HG02884 (cell line): ENCODE data around the gene JUND.
A peak's percentile ranks its signal among the peaks of the same experiment; 100 is the strongest.
"Not testable (repeated sequence)": the region's sequence is repeated elsewhere in the genome, so short reads cannot be mapped to it uniquely, and the experiment has no call there.

Source experiments
- ATAC-seq: cut with Tn5 transposase; IDR thresholded peaks from one replicate; pipeline ENCODE4 v1.9.1; 2021; ENCODE audit warnings: mild to moderate bottlenecking, moderate library complexity; ENCODE audit not compliant: unreplicated experiment

JUND gene

DNA sequence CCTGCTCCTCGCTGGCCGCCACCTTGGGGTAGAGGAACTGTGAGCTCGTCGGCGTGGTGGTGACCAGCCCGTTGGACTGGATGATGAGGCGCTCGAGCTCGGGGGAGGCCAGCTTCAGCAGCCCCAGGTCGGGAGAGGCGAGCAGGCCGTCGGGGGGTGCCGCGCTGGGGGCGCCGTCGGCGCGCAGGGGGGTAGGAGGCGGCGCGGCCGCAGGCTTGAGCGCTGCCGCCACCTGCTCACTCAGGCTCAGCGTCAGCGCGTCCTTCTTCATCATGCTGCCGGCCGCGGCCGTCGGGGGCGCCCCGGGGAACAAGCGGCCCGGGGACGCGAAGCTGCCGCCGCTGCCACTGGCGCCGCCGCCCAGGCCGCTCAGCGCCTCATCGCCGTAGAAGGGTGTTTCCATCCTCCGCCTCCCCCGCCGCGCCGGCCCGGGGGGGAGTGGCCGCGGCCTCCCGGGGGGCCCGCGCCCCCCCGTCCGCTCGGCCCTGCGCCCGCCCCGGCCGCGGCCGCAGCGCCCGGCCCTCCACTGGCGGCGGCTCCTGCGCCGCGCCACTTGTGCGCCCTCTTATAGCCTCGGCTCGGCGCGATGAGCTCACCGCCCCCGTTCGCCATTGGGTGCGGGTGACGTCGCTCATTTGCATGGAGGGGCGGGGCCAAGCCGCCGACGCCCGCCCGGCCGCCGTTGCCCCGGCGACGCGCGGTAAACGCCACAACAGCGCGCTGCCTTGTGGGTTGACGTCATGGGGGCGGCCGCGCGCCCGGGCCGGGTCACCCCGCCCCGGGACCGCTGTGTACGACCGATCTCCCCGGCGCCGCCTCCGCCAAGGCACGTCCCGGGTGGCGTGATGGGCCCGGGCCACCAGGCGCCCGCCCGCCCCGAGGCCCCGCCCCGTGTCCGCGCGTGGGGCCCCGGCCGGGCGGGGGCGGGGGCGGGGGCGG lies at the start of gene JUND:
Gene JUND, minus strand, starts transcription at position 541 of the 939 bp plus-strand sequence. Its CDS starts 138 bp downstream, at position 403.
- ATAC-seq, result peak; percentile 62

DNA sequence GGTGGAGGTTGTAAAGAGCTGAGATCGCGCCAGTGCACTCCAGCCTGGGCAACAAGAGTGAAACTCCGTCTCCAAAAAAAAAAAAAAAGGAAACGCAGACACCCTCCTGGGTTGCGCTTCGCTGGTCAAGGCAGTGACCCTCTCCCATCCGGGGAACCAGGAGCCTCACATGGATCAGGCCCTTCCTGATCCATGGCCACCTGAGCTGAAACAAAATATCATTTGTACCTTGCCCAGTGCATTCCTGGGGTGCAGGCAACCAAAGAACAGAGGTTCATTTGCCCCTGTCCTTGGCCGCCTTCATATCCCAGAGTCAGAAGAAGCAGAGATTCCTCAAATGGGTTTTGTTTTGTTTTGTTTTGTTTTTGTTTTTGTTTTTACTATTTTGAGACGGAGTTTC lies 49.4 kb upstream of the JUND start:
- ATAC-seq, result no peak

DNA sequence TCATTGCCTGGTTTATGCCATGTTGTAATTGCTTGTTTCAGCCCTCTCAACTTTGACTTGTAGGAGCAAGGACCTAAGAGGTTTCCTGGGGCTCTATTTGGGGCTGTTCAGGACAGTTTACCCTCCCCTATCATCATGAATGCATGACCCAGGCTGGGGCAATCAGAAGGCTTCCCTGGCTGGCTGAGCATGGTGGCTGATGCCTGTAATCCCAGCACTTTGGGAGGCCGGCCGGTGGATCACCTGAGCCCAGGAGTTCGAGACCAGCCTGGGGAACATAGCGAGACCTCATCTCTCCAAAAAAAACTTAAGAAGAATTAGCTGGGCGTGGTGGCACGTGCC lies 47.6 kb upstream of the JUND start:
- ATAC-seq, result no peak

DNA sequence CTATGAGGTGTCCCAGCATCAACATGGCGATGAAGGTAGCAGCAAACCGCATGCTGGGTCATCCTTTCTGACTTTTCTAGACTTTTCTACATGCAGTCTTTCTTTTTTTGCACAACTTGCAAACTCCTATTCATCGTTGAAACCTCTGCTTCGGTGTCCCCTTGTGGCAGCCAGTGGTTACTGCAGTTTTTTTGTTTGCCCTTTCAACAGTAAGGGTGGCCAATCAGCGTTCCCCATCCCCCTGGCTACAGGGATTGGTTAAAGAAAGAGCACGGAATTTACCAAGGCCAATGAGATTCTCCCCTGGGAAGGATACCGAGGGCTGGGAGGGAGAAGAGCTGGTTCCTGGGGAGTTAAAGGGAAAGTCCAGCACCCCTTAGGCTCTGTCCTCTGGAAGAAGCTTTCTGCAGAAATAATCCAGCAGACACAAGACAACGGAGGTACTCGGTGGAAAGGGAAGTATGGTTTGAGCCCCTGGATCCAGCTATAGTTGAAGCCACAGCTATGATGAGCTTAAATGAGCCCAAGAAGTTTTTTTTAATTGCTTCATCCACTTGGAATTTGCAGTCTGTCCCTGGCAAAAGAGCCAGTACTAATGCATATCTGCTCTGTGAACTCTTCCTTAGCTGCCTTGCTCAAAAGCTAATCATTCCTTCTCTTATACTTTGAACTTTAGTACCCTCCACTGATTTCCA lies 47.1 kb upstream of the JUND start:
- peak; percentile 70 for ATAC-seq

DNA sequence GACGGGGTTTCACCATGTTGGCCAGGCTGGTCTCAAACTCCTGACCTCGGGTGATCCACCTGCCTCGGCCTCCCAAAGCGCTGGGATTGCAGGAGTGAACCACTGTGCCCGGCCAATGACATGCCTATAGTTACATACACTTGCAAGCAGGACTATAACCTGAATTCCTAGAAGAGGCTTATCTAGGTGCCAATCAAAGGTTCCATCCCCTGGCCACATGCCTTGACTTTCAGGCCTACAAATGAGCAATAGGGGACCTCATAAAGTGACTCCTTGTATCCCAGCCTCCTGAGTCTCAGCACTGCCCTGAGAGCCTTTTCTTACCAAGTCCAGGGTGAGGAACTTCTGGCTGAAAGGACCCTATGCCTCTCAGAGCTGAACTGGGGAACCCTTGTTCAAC lies 45.4 kb upstream of the JUND start:
- ATAC-seq, result no peak

DNA sequence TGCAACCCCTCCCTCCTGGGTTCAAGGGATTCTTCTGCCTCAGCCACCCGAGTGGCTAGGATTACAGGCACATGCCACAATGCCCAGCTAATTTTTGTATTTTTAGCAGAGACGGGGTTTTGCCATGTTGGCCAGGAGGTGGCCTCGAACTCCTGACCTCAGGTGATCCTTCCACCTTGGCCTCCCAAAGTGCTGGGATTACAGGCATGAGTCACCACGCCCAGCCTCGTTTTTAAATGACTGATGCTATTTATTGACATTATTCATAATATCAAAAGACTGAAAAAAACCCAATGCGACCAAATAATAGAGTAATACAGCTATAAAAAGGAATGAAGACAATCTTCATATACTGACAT lies 42.9 kb upstream of the JUND start:
- not testable (repeated sequence) for ATAC-seq

DNA sequence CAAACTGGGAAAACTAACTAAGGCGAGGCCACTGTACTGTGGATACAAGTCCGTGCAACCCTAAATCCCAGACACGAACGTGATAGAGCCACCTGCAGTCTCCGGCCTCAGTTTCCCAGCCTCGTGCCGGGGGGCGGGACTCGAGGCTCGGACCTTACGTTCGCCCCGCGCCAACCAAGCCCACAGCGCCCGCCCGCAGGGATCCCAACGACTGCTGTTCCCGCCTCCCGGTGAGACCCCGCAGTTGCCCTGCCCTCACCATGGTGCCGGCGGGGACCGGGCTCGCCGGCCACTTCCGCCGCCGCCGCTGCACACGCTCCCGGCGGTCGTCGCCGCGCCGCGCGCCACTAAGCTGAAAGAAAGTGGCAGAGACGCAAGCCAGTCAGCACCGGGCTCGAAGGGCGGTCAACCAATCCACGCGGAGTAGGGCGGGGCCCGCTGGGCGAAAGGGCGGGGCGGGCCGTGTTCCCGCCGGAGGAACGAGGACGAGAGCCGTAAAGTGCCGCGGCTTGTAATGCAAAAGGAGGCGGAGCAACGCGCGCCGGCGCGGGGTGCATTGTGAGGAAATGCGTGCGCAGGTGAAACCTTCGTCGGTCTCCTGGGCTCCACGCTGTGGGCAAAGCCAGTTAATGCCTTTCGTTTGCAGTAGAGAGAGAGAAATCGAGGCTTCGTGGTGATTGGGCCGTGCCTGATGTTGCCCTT lies 41.5 kb upstream of the JUND start, which contains the start of gene LSM4:
Gene LSM4, minus strand, starts transcription at position 318 of the 702 bp plus-strand sequence. Its CDS starts 56 bp downstream, at position 262.
- ATAC-seq, result peak; percentile 87

DNA sequence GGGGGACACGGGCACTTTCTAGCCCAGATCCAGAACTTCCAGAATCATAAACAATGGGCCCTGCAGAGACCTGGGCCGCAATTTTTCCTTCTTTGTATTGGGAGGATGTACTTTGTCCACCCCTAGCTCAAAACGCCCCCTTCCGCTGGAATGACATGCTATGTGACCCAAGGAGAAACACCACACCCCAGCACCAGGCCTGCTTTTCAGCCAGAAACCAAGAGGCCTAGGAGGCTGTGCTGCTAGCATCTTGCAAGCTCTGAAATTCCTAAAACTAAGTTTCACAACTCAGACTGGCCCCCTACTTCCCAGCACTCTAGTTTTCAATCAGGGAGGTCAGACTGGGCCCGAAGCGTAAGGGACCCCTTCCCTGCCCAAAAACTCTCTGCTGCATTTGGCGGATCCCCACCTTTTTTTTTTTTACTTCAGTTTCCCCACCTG lies 40.9 kb upstream of the JUND start:
- ATAC-seq, result no peak

DNA sequence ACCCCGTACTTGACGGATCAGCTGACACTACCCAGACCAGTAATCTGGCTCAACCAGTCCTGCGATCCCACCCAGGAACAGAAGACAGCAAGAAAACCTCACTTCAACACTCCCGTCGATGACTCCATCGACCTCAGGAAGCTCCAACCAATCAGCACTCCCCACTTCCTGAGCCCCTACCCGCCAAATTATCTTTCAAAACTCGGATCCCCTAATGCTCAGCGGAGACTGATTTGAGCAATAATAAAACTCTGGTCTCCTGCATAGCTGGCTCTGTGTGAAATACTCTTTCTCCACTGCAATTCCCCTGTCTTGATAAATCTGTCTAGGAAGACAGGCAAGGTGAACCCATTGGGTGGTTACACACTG lies 40.3 kb upstream of the JUND start:
- ATAC-seq, result no peak

DNA sequence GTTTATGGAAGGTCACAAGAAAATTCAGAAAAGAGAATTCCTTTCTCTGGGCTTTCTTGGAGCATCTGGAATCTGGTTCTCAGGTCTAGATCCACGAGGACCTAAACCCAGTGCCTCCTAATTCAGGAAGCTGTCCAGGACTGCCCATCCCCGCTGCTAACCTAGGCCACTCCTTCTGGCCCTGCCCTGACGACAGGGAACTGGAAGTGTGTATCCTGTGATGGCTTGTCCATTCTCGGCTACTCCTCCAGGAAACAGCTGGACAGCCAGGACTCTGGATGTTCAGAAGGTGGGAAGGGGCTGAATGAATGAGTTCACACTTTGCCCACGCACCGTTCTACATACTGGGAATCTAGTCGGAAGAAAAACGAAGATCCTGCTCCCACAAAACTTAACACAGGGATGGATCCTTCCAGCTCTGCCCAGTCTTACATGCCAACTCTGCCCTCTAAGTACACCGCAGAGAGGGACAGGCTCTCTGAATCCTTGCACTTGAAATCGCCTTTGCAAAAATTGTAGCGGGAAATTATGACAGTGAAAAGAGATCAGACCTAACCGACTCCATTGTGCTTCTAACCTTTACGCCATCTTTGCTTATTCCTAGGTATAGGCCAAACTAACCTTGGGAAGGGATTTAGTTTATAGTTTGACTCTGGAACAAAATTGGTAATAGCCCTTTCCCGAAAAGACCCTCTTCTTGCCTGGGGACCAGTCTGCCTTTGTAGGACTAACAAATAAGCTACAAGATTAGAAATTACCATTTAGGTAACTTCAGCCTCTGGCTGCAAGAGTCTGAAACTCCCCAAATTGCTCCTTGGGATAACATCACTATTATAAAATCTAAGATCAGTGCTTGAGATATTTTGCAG lies 39.7 kb upstream of the JUND start:
- ATAC-seq, result no peak

DNA sequence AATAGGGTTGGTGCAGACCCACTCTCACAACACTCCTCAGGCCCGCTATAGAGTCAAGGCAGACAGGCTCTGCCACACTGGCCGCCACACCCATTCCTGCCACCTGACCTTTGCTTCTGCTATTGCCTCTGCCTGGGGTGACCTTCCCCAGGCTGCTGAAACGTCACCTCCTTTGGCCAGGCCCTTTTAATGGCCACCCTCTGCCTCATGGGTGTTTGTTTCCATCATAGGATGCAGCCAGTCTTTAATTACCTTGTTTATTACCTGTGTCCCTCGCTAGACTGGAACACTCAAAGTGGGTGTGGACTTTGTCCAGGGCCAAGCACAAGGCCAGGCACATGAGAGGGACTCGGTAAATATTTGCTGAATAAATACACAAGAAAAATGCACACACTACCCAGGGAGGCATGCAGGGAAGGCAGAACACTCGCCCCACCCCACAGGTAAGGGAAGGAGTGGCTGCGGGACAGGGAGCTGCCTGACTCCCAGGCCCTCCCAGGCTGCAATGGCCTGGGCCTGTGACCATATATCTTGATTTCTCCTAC lies 38.2 kb upstream of the JUND start:
- ATAC-seq, result no peak

DNA sequence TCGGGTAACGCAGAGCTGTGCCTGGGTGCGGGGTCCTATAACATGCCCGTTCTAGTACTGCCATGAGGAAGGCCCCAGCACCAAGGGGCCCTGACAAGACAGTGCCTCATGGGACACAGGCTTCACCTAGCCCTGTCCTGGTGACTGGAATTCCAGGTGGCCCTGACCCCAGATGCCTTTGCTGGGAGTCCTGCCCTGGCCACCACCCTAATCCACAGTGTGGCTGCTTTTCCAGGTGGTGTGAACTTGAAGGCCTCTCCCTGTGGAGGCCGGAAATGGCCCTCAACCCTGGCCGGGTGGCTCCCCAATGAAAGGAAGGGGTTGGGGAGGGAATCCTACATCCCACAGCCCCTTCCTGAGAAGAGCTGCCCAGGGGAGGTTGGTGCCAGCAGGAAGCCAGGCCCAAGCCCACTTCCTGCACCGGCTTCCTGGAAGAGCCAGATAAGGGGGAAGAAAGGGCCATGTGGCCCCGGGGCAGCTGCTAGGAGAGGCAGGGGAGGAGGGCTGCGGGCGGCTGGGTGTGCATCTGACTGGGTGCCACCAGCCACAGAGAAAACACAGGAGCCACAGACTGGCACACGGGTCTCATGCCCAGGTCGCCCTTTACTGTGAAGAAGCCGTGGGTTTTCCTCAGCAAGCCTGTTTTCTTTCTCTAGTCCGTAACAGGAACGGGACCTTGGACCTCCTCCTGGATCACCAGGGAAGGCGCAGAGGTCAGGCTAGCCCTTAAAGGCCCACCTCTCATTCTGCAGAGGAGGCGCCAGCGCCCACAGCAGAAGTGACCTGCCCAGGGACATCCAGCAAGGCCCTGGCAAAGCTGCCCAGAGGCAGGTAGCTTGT lies 36.8 kb upstream of the JUND start:
- no peak for ATAC-seq

DNA sequence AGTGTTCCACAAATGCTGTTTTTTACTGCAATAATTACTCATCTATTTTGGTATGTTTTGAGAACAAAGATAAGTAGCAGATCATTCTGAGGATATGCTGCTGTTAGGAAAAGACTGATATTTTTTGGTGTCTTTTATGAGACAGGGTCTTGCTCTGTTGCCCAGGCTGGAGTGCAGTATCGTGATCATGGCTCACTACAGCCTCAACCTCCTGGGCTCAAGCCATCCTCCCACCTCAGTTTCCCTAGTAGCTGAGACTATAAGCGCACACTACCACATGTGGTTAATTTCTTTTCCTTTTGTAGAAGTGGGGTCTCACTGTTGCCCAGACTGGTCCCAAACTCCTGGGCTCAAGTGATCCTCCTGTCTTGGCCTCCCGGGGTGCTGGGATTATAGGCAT lies 32.0 kb upstream of the JUND start:
- ATAC-seq, result no peak

DNA sequence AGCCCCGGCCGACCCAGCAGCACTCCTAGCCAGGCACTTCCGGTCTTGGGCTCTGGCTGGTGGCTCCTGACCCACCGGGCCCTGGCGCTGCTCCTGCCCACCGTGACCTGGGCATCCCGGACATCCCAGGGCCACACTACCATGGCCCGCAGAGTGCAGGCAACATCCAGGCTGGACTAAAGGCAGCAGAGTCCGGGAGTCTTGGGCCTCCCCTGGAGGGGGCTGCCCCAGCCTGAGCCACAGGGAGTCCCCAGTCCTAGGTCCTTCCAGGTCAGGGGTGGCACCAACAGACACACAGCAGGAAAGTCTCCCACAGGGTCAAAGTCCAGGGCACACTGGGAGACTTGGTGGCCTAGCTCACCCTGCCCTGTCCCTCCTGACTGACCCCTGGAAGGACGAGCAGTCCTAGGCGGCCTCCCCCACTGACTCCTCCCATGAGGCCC lies 30.7 kb upstream of the JUND start:
- no peak for ATAC-seq

DNA sequence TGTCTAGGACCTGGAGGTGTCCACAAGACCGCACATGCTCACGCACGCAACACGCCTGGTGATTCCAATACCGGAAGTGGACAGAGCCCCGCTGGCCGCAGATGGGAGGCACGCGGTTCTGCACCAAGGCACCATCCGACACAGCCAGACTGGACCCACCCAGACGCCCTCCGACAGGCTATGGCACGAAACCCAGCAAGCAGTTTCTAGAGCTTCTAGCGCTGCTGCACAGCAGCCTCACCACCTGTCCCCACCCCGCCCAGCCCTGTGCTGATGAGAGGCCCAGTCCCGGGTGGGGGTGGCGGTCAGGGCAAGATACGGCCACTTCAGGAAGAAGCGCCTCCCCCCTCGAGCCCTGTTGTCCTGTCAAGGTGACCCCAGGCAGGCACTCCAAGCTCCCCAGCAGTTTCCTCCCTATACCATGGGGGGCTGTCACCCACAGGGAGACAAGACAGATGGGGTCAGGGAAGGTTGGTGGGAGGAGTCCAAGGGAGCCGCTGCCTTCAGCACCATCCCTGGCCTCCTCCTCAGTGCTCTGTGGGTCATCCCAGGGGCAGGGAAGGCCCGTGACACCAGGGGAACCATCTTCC lies 30.2 kb upstream of the JUND start:
- ATAC-seq, result no peak

DNA sequence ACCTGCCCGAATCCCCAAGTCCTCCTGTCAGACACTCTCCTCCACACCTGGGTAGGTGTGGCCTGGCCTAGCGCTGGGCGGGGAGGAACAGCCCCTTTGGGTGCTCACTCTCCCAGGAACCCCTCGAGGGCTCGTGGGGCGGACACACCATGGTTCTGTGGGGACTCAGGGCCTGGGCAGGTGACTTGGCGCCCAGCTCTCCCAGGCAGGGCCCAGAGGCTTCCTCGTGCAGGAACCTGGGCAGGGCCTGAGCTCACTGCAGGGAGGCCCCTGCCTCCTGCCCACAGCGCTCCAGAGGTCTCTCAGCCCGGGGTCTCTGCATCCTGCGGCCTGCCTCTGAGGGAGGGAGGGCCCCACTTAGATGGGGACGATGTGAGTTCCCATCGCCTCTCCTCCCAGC lies 29.5 kb upstream of the JUND start:
- no peak for ATAC-seq

DNA sequence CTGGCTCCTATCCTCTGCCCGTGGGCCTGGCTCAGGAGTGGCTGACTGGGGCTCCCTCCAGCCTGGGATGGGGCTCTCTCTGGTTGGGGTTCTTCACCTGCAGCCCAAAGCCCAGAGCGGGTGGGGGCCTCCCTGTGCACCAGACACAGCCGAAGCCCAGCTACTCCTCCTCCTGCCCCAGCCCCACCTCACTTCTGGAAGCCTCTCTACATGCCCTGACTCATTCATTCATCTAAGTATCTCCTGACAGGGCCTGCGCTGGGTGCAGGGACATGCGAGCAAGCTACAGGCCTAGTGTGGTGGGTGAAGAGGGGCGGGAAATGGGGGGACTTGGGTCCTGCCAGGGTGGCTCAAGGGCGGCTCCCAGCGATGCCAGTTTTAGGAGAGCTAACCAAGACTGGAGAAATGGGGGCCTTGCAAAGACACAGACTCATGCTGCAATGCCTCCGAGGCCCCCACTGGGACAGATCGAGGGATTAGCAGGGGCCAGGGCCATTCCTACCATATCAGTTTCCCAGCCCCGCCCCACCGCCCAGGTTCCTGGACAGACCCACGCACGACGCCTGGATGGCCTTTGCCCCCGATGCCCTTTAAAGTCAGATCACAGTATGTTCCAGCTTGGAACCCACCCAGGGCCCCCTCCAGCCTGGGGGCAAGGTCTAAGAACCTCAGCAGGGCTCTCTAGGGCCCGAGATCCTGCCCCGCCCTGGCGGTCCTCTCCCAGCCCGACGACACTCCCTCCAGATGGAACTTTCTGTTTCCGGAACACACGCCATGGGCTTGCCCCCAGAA lies 28.9 kb upstream of the JUND start:
- no peak for ATAC-seq

DNA sequence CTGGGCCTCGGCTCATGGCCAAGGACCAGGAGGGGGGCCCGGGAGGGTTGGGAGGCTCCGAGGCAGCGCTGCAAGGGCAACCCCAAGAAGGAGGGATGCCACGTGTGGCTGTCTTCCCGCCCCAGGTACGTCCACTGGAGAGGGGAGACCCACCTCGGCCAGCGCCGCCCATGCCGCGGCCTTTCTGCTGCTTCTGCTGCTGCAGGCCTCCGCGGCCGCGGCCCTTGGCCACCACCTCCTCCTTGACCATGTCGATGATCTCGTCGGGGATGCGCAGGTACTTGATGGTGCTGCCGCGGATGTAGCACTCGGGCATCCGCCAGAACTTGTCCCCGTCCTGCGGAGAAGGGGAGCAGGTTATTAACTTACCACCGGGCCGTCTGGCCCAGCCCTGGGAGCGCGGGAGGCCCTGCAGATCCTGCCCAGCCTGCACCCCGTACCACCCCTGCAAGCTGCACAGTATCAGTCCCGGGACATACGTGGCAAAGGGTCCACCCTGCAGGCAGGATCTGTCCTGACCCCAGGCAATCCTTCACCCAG lies 28.2 kb upstream of the JUND start:
- no peak for ATAC-seq
